NCI-H774 (cell line): Measurements from ENCODE around the gene COX20.

Experiments
- DNase-seq: peaks from one replicate; lab custom pipeline; 2025; lab: John Stamatoyannopoulos, UW

Gene COX20

GRCh38 chr1:244874974-244875579, 39.6 kb downstream of the COX20 start:
- peak; percentile 61 for DNase-seq

GRCh38 chr1:244876228-244876910, 40.9 kb downstream of the COX20 start:
- no peak for DNase-seq

- DNase-seq, result no peak
These were observed 43.2 kb downstream of the COX20 start for GRCh38 chr1:244878681-244879080.

DNA sequence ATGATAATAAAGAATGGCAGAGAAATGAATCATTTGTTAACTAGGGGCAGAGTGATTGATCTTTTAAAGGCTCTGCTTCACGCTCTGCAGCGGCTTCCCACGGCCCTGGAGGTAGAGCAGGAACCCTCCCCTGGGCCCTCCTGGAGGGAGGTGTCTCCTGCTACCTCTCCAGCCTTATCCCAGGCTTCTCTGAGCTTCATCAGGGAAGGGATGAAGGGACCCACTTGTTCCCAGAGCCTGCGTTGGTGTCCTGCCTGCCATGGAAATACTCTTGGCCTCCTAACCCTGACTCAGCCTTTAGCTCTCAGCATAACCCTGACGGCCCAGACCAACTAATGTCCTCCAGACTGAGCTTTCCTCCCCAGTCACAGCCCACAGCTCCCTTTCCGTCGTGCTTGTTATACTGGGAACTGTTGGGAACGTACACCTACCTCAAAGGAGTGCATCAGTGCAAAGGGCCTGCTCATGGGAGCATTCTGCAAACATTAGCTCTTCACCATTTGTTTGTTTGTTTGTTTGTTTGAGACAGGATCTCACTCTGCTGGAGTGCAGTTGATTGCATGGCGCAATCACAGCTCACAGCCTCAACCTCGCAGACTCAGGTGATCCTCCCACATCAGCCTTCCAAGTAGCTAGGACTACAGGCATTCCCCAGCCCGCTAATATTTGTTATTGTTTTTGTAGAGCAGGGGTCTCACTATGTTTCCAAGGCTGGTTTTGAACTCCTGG, 46.3 kb downstream of the COX20 start:
- DNase-seq, result no peak

DNA sequence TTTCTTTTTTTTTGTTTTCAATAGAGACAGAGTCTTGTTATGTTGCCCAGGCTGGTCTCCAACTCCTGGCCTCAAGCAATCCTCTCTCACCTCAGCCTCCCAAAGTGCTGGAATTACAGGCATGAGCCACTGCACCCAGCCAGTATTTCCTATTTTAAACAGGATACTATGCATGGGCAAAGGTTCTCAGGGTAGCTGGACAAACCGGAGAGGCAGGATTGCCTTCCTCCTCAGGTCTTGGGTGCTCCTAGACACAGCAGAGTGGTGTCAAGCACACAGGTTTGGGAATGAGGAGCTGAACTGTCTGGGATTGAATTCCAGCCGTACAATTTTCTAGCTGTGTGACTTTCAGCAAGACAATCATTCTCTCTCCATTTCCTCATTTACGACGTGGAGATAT, 51.8 kb downstream of the COX20 start:
- no peak for DNase-seq

- no peak for DNase-seq
These were observed 58.4 kb downstream of the COX20 start for GRCh38 chr1:244893836-244894235.
